C4-2B (cell line): ENCODE results near the gene FDXACB1.

ENCODE experiments used
- CTCF ChIP-seq: fragments of 450-650 bp; conservative IDR thresholded peaks from 2 replicates; pipeline ENCODE4 v1.5.1; 2017; ENCODE audit warnings: mild to moderate bottlenecking
- ZFX ChIP-seq: fragments of 450-650 bp; IDR thresholded peaks from 2 replicates; pipeline ENCODE4 v1.6.1; 2017

GRCh38 chr11:111923351-111923788 is 44.4 kb upstream of the FDXACB1 start:
- TF ChIP-seq CTCF (no peak), ZFX (no peak)
